Ascending aorta (tissue), 2 donors: ENCODE measurements around the gene C1orf87. TPM values are rescaled to one million over a fixed set of nuclear protein-coding genes. Genes with fewer than 3 reads are reported as not detected.

Experiments
- DNase-seq, 2 donors: peaks; one replicate each; pipeline ENCODE4 v3.0.0-alpha.2; 2019; ENCODE audit warnings: low spot score in 2 of 2
- H3K27ac ChIP-seq, 2 donors: fragments of 200-600 bp; sonication (generic); one replicate each; pipeline ENCODE4 v1.5.1; 2016 to 2017; ENCODE audit warnings: mild to moderate bottlenecking in 1 of 2
- H3K27me3 ChIP-seq: fragments of 200-600 bp; sonication (generic); one replicate; pipeline ENCODE4 v1.5.1; 2017
- H3K36me3 ChIP-seq, 2 donors: fragments of 200-600 bp; sonication (generic); one replicate each; pipeline ENCODE4 v1.5.1; 2016
- H3K4me1 ChIP-seq, 2 donors: fragments of 200-600 bp; sonication (generic); one replicate each; pipeline ENCODE4 v1.5.1; 2016 to 2017; ENCODE audit warnings: mild to moderate bottlenecking in 1 of 2
- H3K4me3 ChIP-seq, 2 donors: fragments of 200-600 bp; sonication (generic); one replicate each; pipeline ENCODE4 v1.5.1; 2016 to 2017; ENCODE audit warnings: mild to moderate bottlenecking in 1 of 2
- H3K9me3 ChIP-seq, 2 donors: fragments of 200-600 bp; sonication (generic); one replicate each; pipeline ENCODE4 v1.5.1; 2016
- CTCF ChIP-seq, 3 experiments: fragments of 200-600 bp in 2 of 3; fragments of 450-650 bp in 1 of 3; sonication (generic) in 2 of 3; IDR thresholded peaks; one replicate each; pipeline ENCODE4 v1.5.1; 2016 to 2019; ENCODE audit warnings: antibody characterized with exemption in 3 of 3, mild to moderate bottlenecking in 1 of 3, moderate library complexity in 1 of 3
- intact Hi-C: fragments of 100-400 bp; cut with DNase I; formaldehyde crosslinking; loops from one replicate; pipeline ENCODE4 v1.15.1; 2023
- total RNA-seq: library from RNA; depleted of rRNA; stranded (reverse); fragments of >200 nt; gene quantifications from one replicate; pipeline ENCODE4 v1.1.0, GENCODE V29; 2016

Gene C1orf87
- total RNA-seq, 1 donor from 2014 or later, result not detected

- H3K9me3 ChIP-seq, result no peaks in the 10 kb centered on the region
- no peak for TF ChIP-seq CTCF (IDR thresholded peaks at IDR 0.05)
- intact Hi-C loops, result no loop called here
Observed at GRCh38 chr1:60071296-60071695, 2.3 kb downstream of the C1orf87 start.

GRCh38 chr1:60069691-60070090 is 3.9 kb downstream of the C1orf87 start:
- peaks cover 4 to 8% of the 10 kb centered on the region in 2 donors for H3K4me1 ChIP-seq
- intact Hi-C loops, result no loop called here
- H3K9me3 ChIP-seq, result no peaks in the 10 kb centered on the region
- no peak for TF ChIP-seq CTCF (IDR thresholded peaks at IDR 0.05)
- H3K27me3 ChIP-seq, result no peaks in the 10 kb centered on the region
- H3K4me3 ChIP-seq, result no peak overlapping the region
- H3K27ac ChIP-seq, result no peak overlapping the region
- DNase-seq, result no peak
- no peaks in the 10 kb centered on the region for H3K36me3 ChIP-seq

More at GRCh38 chr1:60071296-60071695, 2.3 kb downstream of the C1orf87 start:
- no peak for DNase-seq
- no peaks in the 10 kb centered on the region for H3K36me3 ChIP-seq
- peaks cover 4 to 8% of the 10 kb centered on the region in 2 donors for H3K4me1 ChIP-seq
- no peak overlapping the region for H3K4me3 ChIP-seq
- H3K27ac ChIP-seq, result no peak overlapping the region
- no peaks in the 10 kb centered on the region for H3K27me3 ChIP-seq

- DNase-seq, result no peak
- Histone ChIP-seq H3K4me1 (peaks cover 4 to 8% of the 10 kb centered on the region in 2 donors), H3K36me3 (no peaks in the 10 kb centered on the region), H3K9me3 (no peaks in the 10 kb centered on the region), H3K4me3 (no peak overlapping the region), H3K27ac (no peak overlapping the region), H3K27me3 (no peaks in the 10 kb centered on the region)
- intact Hi-C loops, result no loop called here
- no peak for TF ChIP-seq CTCF (IDR thresholded peaks at IDR 0.05)
Observed at GRCh38 chr1:60068393-60069045, 5.1 kb downstream of the C1orf87 start.

GRCh38 chr1:60066001-60066400 is 7.6 kb downstream of the C1orf87 start:
- intact Hi-C loops, result no loop called here
- TF ChIP-seq CTCF (IDR thresholded peaks at IDR 0.05), result no peak
- H3K4me1 ChIP-seq, result peaks cover 4 to 8% of the 10 kb centered on the region in 2 donors
- no peak for DNase-seq
- H3K27ac ChIP-seq, result no peak overlapping the region
- no peaks in the 10 kb centered on the region for H3K27me3 ChIP-seq
- H3K36me3 ChIP-seq, result no peaks in the 10 kb centered on the region
- H3K4me3 ChIP-seq, result no peak overlapping the region
- no peaks in the 10 kb centered on the region for H3K9me3 ChIP-seq

- intact Hi-C loops, result no loop called here
- H3K27me3 ChIP-seq, result no peaks in the 10 kb centered on the region
- TF ChIP-seq CTCF (IDR thresholded peaks at IDR 0.05), result no peak
Observed at GRCh38 chr1:60065199-60065598, 8.4 kb downstream of the C1orf87 start.

More at GRCh38 chr1:60065199-60065598, 8.4 kb downstream of the C1orf87 start:
- H3K4me3 ChIP-seq, result no peak overlapping the region
- peaks cover 4 to 8% of the 10 kb centered on the region in 2 donors for H3K4me1 ChIP-seq
- H3K9me3 ChIP-seq, result no peaks in the 10 kb centered on the region
- H3K27ac ChIP-seq, result no peak overlapping the region
- DNase-seq, result no peak
- H3K36me3 ChIP-seq, result no peaks in the 10 kb centered on the region
